Measurements from ENCODE around the gene LIPA. TPM values are rescaled to one million over a fixed set of nuclear protein-coding genes. Genes with fewer than 3 reads are reported as not detected.

Gene LIPA
- total RNA-seq, 2 experiments from 2014 or later = 20.4 to 20.7 TPM

DNA sequence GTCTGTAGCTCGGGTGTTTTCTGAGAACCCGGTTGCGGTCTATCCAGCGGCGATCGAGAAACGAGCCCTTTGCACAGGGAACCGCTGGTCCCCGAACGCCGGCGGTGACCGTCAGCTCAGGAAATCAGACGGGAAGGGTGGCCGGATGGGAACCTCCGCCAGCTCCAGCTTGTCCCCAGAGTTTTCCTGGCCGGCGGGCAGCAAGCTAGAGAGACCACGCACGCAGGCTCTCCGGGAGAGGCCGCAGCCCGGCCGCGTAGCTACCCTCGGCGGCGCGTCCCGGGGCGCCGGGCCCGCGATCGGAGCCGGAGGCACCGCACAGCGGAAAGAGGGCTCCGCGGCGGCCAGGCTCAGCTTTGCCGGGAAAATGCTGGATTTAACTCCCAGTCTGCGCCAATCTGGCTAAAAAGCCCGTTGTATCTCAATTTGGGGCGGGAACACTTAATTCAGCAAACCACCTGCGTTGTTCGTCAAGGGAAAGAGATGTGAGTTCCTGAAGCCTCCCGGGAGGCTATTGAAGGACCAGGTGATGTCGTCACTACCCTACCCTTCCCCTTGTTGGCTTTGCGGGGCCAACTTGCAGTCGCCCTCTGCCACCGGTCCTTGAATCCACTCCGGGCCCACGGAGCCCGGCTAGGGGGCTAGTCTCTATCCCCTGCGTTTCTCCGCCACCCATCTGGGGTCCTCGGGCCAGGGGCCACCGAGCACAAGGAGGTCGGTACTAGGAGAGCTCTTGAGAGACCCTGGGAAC lies 43.6 kb downstream of the LIPA start:
- Mint-ChIP-seq H3K4me1 (ENCODE audit: low read depth) (peaks cover 14% of the 10 kb centered on the region), H3K9me3 (no peaks in the 10 kb centered on the region), H3K4me3 (peak overlapping the region; percentile 69), H3K27me3 (peaks cover 34% of the 10 kb centered on the region), H3K27ac (no peak overlapping the region), H3K36me3 (ENCODE audit: low read depth) (no peaks in the 10 kb centered on the region)
- CTCF ChIA-PET = interaction anchor here (0.7 to 9.2 kb wide), 18 partner anchors 8 to 371 kb away, joined by 3 to 117 read pairs (median 5); no protein-coding TSS in a partner anchor
- peak; percentile 42 for DNase-seq
- POLR2A ChIA-PET = interaction anchor here (0.8 to 1.5 kb wide), 2 partner anchors 22 to 221 kb away, joined by 3 read pairs; no protein-coding TSS in a partner anchor
- intact Hi-C loops (cut with micrococcal nuclease) = no loop called here
- peak; percentile 34 for ATAC-seq
- TF ChIP-seq CTCF (IDR thresholded peaks at IDR 0.05) = no peak

DNA sequence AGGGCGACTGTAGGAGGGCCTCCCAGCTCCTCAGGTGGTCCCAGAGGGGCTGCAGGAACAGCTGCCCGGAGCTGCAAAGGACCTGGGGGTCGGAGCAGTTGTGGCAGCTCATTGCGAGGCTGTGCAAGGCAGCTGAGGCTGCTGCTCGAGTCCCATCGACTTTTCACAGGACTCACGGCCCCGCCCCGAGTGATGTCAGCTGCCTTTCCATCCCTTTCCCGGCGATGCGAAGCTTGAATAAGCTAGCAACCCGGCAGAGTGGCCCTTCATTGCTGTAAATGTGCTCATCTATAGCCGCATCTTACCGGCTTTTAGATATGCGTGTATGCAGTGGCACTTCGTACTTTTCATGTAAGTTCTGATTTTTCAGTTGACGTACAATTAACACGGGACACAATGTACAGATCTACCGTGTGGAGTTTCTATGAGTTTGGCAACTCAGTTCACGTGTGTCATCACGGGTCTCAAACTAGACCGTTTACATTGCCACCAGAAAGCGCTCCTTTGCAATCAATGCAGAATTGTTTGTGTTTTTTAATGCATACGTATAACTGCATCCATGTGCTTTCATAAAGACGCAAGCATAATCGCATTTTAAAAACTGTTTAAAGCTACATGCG lies 44.3 kb downstream of the LIPA start, which contains the start of gene CH25H:
Gene CH25H (minus strand): TSS at position 137 of the 620 bp plus-strand sequence. CDS start 25 bp downstream, at position 112.
- H3K4me3 Mint-ChIP-seq = peak within 1 kb of the TSS; percentile 69
- intact Hi-C loops (cut with micrococcal nuclease) = no loop called here
- ChIA-PET CTCF (interaction anchor here (0.7 to 9.2 kb wide), 17 partner anchors 9 to 371 kb away, joined by 3 to 117 read pairs (median 5); no protein-coding TSS in a partner anchor), POLR2A (interaction anchor here (0.8 to 1.5 kb wide), 2 partner anchors 23 to 220 kb away, joined by 3 read pairs; no protein-coding TSS in a partner anchor)
- H3K36me3 Mint-ChIP-seq (ENCODE audit: low read depth) = no peaks in the 10 kb centered on the region
- TF ChIP-seq CTCF (IDR thresholded peaks at IDR 0.05) = no peak
- no peak within 1 kb of the TSS for H3K27ac Mint-ChIP-seq
- H3K4me1 Mint-ChIP-seq (ENCODE audit: low read depth) = peaks cover 10% of the 10 kb centered on the region
- ATAC-seq (peak; percentile 65), DNase-seq (peak; percentile 68)
- no peaks in the 10 kb centered on the region for H3K9me3 Mint-ChIP-seq
- peaks cover 33% of the 10 kb centered on the region for H3K27me3 Mint-ChIP-seq

DNA sequence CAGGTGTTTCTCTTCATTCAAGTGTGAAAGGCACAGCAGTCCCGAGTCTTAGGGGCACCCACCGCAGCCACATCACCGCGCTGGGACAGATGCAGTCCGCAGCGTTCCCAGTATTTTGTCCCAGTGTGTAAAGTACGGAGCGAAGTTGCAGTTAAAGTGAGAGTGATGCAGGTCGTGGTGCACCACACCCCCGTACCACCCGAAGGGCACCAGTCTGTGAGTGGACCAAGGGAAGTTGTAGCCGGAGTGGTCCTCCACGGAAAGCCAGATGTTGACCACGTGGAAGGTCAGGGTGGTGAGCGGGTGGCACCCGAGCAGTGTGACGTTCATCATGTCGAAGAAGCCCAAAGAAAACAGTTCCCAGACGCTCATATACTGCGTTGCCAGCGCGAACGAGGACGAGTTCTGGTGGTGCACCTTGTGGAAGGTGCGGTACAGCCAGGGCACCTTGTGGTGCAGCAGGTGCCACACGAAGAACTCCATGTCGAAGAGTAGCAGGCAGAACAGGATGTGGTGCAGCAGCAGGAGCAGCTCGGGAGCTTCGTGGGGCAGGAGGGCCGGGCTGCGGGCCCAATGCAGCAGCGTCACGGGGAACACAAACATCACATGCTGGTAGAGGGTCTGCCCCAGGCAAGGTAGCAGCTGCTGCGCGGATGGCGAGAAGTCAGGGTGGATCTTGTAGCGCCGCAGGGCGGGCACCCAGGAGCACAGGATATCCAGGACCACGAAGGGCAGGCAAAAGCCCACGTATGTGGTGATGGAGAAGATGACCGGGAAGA lies 45.0 kb downstream of the LIPA start:
- intact Hi-C loops (cut with micrococcal nuclease) = no loop called here
- peaks cover 7% of the 10 kb centered on the region for H3K4me1 Mint-ChIP-seq (ENCODE audit: low read depth)
- H3K27ac Mint-ChIP-seq = no peak overlapping the region
- POLR2A ChIA-PET = interaction anchor here (0.6 kb wide), 1 partner anchor 25 kb away, joined by 4 read pairs; no protein-coding TSS in a partner anchor
- peak; percentile 66 for ATAC-seq
- CTCF ChIA-PET = interaction anchor here (1.0 to 9.2 kb wide), 13 partner anchors 9 to 273 kb away, joined by 3 to 117 read pairs (median 6); no protein-coding TSS in a partner anchor
- H3K27me3 Mint-ChIP-seq = peaks cover 33% of the 10 kb centered on the region
- no peak for TF ChIP-seq CTCF (IDR thresholded peaks at IDR 0.05)
- no peaks in the 10 kb centered on the region for H3K36me3 Mint-ChIP-seq (ENCODE audit: low read depth)
- no peaks in the 10 kb centered on the region for H3K9me3 Mint-ChIP-seq
- peak overlapping the region; percentile 69 for H3K4me3 Mint-ChIP-seq
- DNase-seq = peak; percentile 48

DNA sequence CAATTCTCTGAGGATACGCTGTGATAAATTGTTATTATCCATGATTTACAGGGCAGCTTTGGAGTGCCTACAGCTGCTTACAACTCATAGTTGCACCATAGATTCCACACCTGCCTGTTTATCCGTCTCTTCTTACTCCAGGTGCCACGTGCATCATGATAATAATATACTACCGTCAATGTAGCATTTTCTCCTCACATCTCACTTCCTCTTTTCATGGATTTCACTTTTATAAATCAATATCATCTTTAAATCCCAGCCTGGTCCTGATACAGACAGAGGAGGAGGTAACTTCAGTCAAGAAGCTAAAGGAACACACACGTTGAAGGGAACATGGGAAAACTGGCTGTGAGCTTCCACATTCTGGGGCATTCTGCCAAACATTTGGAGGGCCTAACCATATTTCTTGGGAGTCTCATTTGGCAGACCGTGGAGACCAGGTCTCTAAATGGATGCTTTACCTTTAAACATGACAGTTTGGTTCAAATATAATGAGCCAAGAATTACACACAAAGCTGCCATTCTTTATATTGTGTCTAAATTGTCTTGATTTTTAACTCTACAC lies 46.9 kb downstream of the LIPA start:
- Mint-ChIP-seq H3K9me3 (no peaks in the 10 kb centered on the region), H3K4me3 (no peak overlapping the region), H3K27ac (no peak overlapping the region), H3K36me3 (ENCODE audit: low read depth) (no peaks in the 10 kb centered on the region), H3K4me1 (ENCODE audit: low read depth) (peaks cover 7% of the 10 kb centered on the region), H3K27me3 (peaks cover 22% of the 10 kb centered on the region)
- POLR2A ChIA-PET = interaction anchor here (1.7 kb wide), 1 partner anchor 41 kb away, joined by 3 read pairs; no protein-coding TSS in a partner anchor
- no peak for TF ChIP-seq CTCF (IDR thresholded peaks at IDR 0.05)
- DNase-seq (no peak), ATAC-seq (no peak)
- CTCF ChIA-PET = interaction anchor here (1.2 to 9.2 kb wide), 7 partner anchors 9 to 270 kb away, joined by 3 to 117 read pairs (median 9); no protein-coding TSS in a partner anchor
- intact Hi-C loops (cut with micrococcal nuclease) = no loop called here

Measured in activated CD8-positive, alpha-beta T cell treated with anti-CD3 and anti-CD28 coated beads for 36 hours (primary cell).